Chondrocyte (in vitro differentiated cells): ENCODE measurements around the gene RAPSN. TPM values are rescaled to one million over a fixed set of nuclear protein-coding genes. Genes with fewer than 3 reads are reported as not detected.

Source experiments
- DNase-seq: peaks from one replicate; pipeline ENCODE4 v3.0.0; 2021; ENCODE audit warnings: mixed read lengths, low spot score
- H3K27ac Mint-ChIP-seq: one replicate; pipeline ENCODE4 v1.8.0; 2021; ENCODE audit warnings: mild to moderate bottlenecking, moderate library complexity, mixed read lengths; ENCODE audit not compliant: unreplicated experiment
- H3K27me3 Mint-ChIP-seq: 2 replicates; pipeline ENCODE4 v1.8.0; 2021; ENCODE audit warnings: low read depth, mixed read lengths
- H3K36me3 Mint-ChIP-seq: 2 replicates; pipeline ENCODE4 v1.8.0; 2021; ENCODE audit warnings: low read depth, mixed read lengths
- H3K4me1 Mint-ChIP-seq: 2 replicates; pipeline ENCODE4 v1.8.0; 2021; ENCODE audit warnings: low read depth, mild to moderate bottlenecking, mixed read lengths
- H3K4me3 Mint-ChIP-seq: one replicate; pipeline ENCODE4 v1.8.0; 2021; ENCODE audit warnings: mild to moderate bottlenecking, moderate library complexity, mixed read lengths; ENCODE audit not compliant: unreplicated experiment
- H3K9me3 Mint-ChIP-seq: 2 replicates; pipeline ENCODE4 v1.8.0; 2021; ENCODE audit warnings: low read depth, mixed read lengths
- total RNA-seq: library from RNA; stranded (reverse); gene quantifications from 3 replicates; pipeline ENCODE4 v1.2.1, GENCODE V29; 2021
- TF ChIP-seq, protein P1 (sequence below): fragments of 200-600 bp; sonication (generic); IDR thresholded peaks from 2 replicates; pipeline ENCODE4 v1.5.0; 2021; ENCODE audit warnings: antibody characterized with exemption, mild to moderate bottlenecking, moderate library complexity

RAPSN gene
- total RNA-seq, 1 donor from 2014 or later, result 0.35 TPM

DNA sequence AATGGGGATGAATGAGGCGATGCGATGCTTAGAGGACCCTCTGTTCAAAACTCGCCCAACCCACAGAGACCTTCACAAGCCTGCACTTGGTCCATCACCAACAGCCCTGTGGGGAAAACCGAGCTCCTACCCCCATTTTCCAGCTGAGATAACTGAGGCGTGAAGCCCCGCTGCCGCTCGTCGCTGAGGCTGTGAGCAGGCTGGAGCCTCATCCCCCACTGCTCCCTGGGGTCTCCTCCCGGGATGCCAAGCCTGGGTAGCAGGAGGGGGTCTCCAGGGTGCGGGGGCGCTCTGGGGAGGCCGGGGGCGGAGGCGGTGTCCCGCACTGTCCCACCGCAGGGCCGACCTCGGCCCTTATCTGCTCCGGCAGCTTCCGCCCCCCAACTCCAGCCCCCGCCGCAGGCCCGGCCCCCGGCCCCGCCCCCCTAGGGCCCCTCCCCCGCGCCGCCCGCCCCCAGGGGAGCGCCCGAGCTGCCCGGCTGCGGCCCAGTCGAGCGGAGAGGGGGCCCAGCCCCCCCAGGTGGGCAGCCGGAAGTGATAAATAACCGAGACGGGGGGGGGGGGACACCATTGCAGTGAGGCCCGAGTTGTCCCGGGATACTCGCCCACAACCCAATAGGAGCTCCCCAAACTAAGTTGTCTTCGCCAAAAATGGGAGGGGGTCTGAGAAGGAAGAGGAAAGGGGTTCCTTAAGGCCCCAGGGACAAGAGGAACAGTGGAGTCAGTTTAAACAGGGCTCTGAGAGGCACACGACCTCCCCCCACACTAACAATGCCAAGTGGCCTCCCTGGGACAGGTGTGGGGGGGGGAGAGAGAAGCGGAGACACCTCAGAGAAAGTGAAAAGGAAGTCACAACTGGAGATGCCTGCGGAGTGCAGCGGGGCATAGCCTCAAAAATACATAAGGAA lies 48.8 kb downstream of the RAPSN start:
- peak overlapping the region; percentile 55 for H3K4me3 Mint-ChIP-seq
- H3K27ac Mint-ChIP-seq, result peak overlapping the region; percentile 83

GRCh38 chr11:47398551-47398950 lies 50.4 kb downstream of the RAPSN start:
- TF ChIP-seq, protein P1, sequence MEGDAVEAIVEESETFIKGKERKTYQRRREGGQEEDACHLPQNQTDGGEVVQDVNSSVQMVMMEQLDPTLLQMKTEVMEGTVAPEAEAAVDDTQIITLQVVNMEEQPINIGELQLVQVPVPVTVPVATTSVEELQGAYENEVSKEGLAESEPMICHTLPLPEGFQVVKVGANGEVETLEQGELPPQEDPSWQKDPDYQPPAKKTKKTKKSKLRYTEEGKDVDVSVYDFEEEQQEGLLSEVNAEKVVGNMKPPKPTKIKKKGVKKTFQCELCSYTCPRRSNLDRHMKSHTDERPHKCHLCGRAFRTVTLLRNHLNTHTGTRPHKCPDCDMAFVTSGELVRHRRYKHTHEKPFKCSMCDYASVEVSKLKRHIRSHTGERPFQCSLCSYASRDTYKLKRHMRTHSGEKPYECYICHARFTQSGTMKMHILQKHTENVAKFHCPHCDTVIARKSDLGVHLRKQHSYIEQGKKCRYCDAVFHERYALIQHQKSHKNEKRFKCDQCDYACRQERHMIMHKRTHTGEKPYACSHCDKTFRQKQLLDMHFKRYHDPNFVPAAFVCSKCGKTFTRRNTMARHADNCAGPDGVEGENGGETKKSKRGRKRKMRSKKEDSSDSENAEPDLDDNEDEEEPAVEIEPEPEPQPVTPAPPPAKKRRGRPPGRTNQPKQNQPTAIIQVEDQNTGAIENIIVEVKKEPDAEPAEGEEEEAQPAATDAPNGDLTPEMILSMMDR, result no peak
- no peaks in the 10 kb centered on the region for H3K9me3 Mint-ChIP-seq
- DNase-seq, result no peak
- H3K4me1 Mint-ChIP-seq, result peaks cover 9% of the 10 kb centered on the region
- no peaks in the 10 kb centered on the region for H3K27me3 Mint-ChIP-seq
- no peaks in the 10 kb centered on the region for H3K36me3 Mint-ChIP-seq
- no peak overlapping the region for H3K4me3 Mint-ChIP-seq
- no peak overlapping the region for H3K27ac Mint-ChIP-seq

More for the DNA sequence above, 48.8 kb downstream of the RAPSN start:
- no peak for DNase-seq
- no peaks in the 10 kb centered on the region for H3K36me3 Mint-ChIP-seq
- TF ChIP-seq, protein P1, result no peak
- no peaks in the 10 kb centered on the region for H3K27me3 Mint-ChIP-seq
- peaks cover 9% of the 10 kb centered on the region for H3K4me1 Mint-ChIP-seq
- H3K9me3 Mint-ChIP-seq, result no peaks in the 10 kb centered on the region

GRCh38 chr11:47398011-47398410 lies 50.9 kb downstream of the RAPSN start:
- no peaks in the 10 kb centered on the region for H3K36me3 Mint-ChIP-seq

GRCh38 chr11:47396049-47396320 lies 53.0 kb downstream of the RAPSN start:
- Mint-ChIP-seq H3K27ac (no peak overlapping the region), H3K9me3 (no peaks in the 10 kb centered on the region), H3K4me1 (peaks cover 9% of the 10 kb centered on the region), H3K27me3 (no peaks in the 10 kb centered on the region), H3K4me3 (no peak overlapping the region), H3K36me3 (no peaks in the 10 kb centered on the region)
- TF ChIP-seq, protein P1, result no peak
- no peak for DNase-seq

More at GRCh38 chr11:47398011-47398410, 50.9 kb downstream of the RAPSN start:
- Mint-ChIP-seq H3K9me3 (no peaks in the 10 kb centered on the region), H3K4me1 (peaks cover 9% of the 10 kb centered on the region), H3K27me3 (no peaks in the 10 kb centered on the region), H3K4me3 (no peak overlapping the region), H3K27ac (no peak overlapping the region)
- TF ChIP-seq, protein P1, result no peak
- DNase-seq, result no peak

- H3K36me3 Mint-ChIP-seq, result no peaks in the 10 kb centered on the region
- no peak overlapping the region for H3K4me3 Mint-ChIP-seq
- no peaks in the 10 kb centered on the region for H3K27me3 Mint-ChIP-seq
- TF ChIP-seq, protein P1, result no peak
- peak; percentile 92 for DNase-seq
- no peaks in the 10 kb centered on the region for H3K9me3 Mint-ChIP-seq
- H3K27ac Mint-ChIP-seq, result no peak overlapping the region
- H3K4me1 Mint-ChIP-seq, result peaks cover 6% of the 10 kb centered on the region
Measured at GRCh38 chr11:47395223-47396048, 53.5 kb downstream of the RAPSN start.
